ENCODE data around the gene TMIGD2.
"Not testable (repeated sequence)": the region's sequence is repeated elsewhere in the genome, so short reads cannot be mapped to it uniquely, and the experiment has no call there.

TMIGD2 gene, protein sequence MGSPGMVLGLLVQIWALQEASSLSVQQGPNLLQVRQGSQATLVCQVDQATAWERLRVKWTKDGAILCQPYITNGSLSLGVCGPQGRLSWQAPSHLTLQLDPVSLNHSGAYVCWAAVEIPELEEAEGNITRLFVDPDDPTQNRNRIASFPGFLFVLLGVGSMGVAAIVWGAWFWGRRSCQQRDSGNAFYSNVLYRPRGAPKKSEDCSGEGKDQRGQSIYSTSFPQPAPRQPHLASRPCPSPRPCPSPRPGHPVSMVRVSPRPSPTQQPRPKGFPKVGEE

GRCh38 chr19:4302243-4302640 is at the start of gene TMIGD2:
TSS of gene TMIGD2 (minus strand) at chr19:4302389. CDS start at chr19:4302385, 4 bp downstream.
- FAIRE-seq, result no peak

- FAIRE-seq, result no peak
Observed at GRCh38 chr19:4350726-4351125, 48.5 kb upstream of the TMIGD2 start.

- FAIRE-seq, result no peak
Observed at GRCh38 chr19:4350111-4350510, 47.9 kb upstream of the TMIGD2 start.

DNA sequence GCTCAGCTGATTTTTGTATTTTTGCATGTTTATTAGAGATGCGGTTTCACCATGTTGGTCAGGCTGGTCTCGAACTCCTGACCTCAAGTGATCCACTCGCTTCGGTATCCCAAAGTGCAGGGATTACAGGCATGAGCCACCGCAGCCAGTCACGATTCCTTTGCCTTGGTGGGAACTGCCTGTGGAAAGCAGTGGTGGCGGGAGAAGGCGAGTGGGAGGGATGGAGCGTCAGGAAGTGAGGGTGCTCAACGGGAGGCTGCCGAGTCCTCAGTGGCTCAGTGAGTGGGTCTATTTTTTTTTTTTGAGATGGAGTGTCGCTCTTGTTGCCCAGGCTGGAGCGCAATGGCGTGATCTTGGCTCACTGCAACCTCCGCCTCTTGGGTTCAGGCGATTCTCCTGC is 47.0 kb upstream of the TMIGD2 start:
- FAIRE-seq, result not testable (repeated sequence)

- no peak for FAIRE-seq
Observed at GRCh38 chr19:4347521-4347920, 45.3 kb upstream of the TMIGD2 start.

DNA sequence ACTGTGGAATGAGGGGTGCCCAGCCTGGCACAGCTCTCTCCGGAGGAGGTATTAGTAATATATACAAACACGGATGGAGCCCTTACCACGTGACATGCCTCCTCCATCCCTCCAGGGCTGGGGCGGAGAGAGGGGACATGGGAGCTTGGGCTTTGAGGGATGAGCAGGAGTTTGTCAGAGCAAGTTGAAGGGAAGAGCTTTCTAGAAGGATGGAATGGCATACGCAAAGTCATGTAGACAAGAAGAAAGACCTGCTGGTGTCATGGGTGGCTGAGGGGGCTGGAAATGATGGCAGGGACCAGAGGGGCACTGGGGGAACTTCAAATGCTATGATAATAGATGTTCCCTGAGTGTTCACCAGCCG is 43.8 kb upstream of the TMIGD2 start:
- FAIRE-seq, result no peak

DNA sequence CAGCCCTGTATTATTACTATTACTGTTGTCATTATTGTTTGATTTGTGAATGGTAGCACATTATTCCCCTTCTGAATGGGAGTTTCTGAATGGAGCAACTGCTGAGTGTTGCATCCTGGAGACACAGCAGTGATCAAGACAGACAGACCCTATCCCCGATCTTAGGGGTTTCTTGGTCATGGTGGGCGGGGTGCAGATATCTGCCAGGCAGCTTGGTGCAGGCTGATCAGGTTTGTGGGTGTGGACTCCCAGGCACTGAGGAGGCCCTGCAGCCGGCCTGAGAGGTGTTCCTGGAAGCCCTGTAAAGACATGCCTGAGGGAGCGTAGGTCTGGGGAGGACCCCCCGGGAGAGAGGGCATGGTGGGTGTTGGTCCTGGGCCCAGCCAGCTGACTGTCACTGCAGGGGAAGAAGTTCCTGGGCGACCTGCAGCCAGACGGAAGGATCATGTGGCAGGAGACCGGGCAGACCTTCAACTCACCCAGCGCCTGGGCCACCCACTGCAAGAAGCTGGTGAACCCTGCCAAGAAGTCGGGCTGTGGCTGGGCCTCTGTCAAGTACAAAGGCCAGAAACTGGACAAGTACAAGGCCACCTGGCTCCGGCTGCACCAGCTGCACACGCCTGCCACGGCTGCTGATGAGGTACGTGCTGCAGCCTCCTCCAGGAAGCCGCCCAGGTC is 43.3 kb upstream of the TMIGD2 start:
- no peak for FAIRE-seq

- FAIRE-seq, result no peak
Observed at GRCh38 chr19:4343370-4344307, 41.5 kb upstream of the TMIGD2 start, which contains the start of gene MPND. TSS of gene MPND (plus strand) at chr19:4343562. CDS start at chr19:4343594, 32 bp downstream.

DNA sequence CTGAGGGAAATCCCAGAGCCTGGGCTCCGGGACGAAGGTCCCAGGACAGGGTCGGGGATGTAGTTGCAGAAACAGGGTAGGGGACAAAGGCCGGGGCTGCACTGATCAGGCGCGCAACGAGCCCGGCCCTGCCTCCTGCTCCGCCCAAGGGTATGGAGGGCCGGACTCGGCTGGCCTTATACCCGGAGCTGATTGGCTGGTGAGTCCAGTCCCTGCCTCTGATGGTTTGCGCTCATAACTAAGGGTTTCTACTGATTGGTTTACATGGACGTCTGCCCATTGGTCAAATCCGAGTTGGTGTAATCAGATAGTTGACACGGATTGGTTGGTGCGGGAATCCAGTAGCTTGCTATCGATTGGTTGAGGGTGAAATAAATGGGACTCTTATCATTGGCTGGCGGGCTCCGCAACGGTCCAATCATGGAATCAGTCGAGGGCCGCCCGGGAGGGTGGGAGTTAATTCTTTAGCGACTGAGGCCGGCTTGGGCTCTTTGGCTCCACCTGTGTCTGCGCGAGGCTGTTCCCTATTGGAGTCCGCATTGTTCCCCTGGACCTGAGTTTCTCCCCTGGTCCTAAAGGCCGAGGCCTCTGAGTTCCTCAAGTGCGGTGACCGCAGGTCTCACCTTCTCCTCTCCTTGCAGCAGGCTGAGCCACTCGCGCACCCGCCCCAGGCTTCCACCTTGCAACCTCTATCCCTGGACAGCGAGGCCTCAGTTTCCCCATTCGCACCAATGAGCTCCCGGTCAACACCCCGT is 40.6 kb upstream of the TMIGD2 start:
- FAIRE-seq, result peak; percentile 100

DNA sequence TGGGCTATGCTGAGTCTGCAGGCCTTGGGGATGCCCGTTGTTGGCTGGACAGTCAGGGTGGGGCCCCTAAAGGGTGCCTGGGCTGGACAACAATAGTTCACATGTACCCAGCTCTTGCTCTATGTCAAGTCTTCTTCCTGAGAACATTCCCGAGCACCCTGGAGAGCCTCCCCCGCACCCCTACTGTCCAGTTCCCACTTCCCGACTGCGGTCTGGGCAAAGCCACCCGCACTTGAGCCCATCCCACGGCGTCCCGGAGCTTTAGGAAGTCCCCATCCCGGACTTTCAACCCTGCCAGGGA is 40.1 kb upstream of the TMIGD2 start:
- no peak for FAIRE-seq

- FAIRE-seq, result no peak
Observed at GRCh38 chr19:4338441-4339355, 36.5 kb upstream of the TMIGD2 start, which contains the start of gene STAP2. TSS of gene STAP2 (minus strand) at chr19:4338827. CDS start at chr19:4338753, 74 bp downstream.

GRCh38 chr19:4337906-4338440 is 35.8 kb upstream of the TMIGD2 start:
- no peak for FAIRE-seq

DNA sequence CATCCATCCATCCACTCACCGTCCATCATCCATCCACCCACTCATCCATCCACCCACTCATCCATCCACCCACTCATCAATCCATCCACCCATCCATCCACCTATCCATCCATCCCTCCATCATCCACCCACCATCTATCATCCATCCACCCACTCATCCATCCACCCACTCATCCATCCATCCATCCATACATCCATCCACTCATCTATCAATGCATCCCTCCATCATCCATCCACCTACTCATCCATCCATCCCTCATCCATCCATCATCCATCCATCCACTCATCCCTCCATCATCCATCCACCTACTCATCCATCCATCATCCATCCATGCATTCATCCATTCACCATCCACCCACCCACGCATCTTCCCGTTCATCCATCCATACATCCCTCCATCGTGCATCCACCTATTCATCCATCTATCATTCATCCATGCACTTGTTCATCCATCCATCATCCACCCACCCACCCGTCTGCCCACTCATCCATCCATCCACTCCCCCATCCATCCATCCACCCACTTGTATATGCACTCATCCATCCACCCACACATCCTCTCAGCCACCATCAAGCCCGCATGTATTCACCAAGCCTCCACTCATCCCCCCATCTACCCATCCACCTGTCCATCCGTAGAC is 32.9 kb upstream of the TMIGD2 start:
- FAIRE-seq, result no peak

GRCh38 chr19:4329858-4330257 is 27.7 kb upstream of the TMIGD2 start:
- FAIRE-seq, result no peak

- FAIRE-seq, result not testable (repeated sequence)
Observed at GRCh38 chr19:4328991-4329681, 26.9 kb upstream of the TMIGD2 start.

- FAIRE-seq, result no peak
Observed at GRCh38 chr19:4328243-4328990, 26.2 kb upstream of the TMIGD2 start.

- FAIRE-seq, result no peak
Observed at GRCh38 chr19:4327877-4328242, 25.7 kb upstream of the TMIGD2 start.

GRCh38 chr19:4327252-4327876 is 25.2 kb upstream of the TMIGD2 start:
- FAIRE-seq, result no peak

DNA sequence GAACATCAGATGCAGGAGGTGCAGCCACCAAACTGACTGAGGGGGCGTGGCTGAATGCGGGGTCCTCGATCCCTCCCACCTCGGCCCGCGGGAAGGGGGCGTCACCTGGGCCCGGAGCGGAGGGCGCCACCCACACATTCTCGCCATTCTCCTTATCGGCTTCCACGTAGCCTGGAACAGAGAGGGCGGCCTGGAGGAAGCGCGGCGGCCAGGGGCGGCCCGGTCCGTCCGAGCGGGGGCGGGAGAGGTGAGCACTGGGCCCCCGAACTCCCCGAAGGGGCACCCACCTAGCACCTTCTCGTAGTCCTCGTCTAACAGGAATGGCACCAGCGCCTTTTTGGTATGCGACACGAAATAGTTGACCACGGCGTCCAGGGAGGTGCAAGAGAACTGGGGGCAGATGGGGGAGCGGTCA is 24.7 kb upstream of the TMIGD2 start:
- FAIRE-seq, result no peak

Data from A204.1 (cell line).